Hepatocyte (in vitro differentiated cells): ENCODE measurements around the gene SLC29A3. TPM values are rescaled to one million over a fixed set of nuclear protein-coding genes. Genes with fewer than 3 reads are reported as not detected.

Experiments
- DNase-seq: peaks from one replicate; pipeline ENCODE4 v3.0.0-alpha.2; 2016; ENCODE audit warnings: low spot score
- H2AFZ ChIP-seq: fragments of 200-600 bp; sonication (generic); 2 replicates; pipeline ENCODE4 v1.6.0; 2016; ENCODE audit warnings: antibody characterized with exemption, mild to moderate bottlenecking
- H3K27ac ChIP-seq: fragments of 200-600 bp; sonication (generic); 2 replicates; pipeline ENCODE4 v1.5.1; 2016; ENCODE audit warnings: mild to moderate bottlenecking
- H3K27me3 ChIP-seq: fragments of 200-600 bp; sonication (generic); 2 replicates; pipeline ENCODE4 v1.6.1; 2016
- H3K36me3 ChIP-seq: fragments of 200-600 bp; sonication (generic); replicated peaks from 2 replicates; pipeline ENCODE4 v1.5.1; 2016; ENCODE audit warnings: low read depth; ENCODE audit not compliant: insufficient read depth
- H3K4me1 ChIP-seq: fragments of 200-600 bp; sonication (generic); 2 replicates; pipeline ENCODE4 v1.5.1; 2016; ENCODE audit warnings: mild to moderate bottlenecking, moderate library complexity; ENCODE audit not compliant: insufficient read depth
- H3K4me2 ChIP-seq: fragments of 200-600 bp; sonication (generic); 2 replicates; pipeline ENCODE4 v1.6.0; 2016
- H3K4me3 ChIP-seq: fragments of 200-600 bp; sonication (generic); 2 replicates; pipeline ENCODE4 v1.5.1; 2016; ENCODE audit warnings: mild to moderate bottlenecking
- H3K79me2 ChIP-seq: fragments of 200-600 bp; sonication (generic); 2 replicates; pipeline ENCODE4 v1.6.0; 2017; ENCODE audit warnings: mild to moderate bottlenecking
- H3K9me2 ChIP-seq: fragments of 200-600 bp; sonication (generic); replicated peaks from 2 replicates; pipeline ENCODE4 v1.6.0; 2017; ENCODE audit warnings: mild to moderate bottlenecking; ENCODE audit not compliant: insufficient read depth
- H3K9me3 ChIP-seq: fragments of 200-600 bp; sonication (generic); 2 replicates; pipeline ENCODE4 v1.5.1; 2016; ENCODE audit warnings: low read depth, mild to moderate bottlenecking
- H4K20me1 ChIP-seq: fragments of 200-600 bp; sonication (generic); 2 replicates; pipeline ENCODE4 v1.6.0; 2016; ENCODE audit warnings: mild to moderate bottlenecking; ENCODE audit not compliant: insufficient read depth, poor library complexity, severe bottlenecking
- CTCF ChIP-seq: fragments of 200-600 bp; sonication (generic); IDR thresholded peaks from 2 replicates; pipeline ENCODE4 v1.5.1; 2016; ENCODE audit warnings: antibody characterized with exemption, mild to moderate bottlenecking; ENCODE audit not compliant: poor library complexity
- EZH2 ChIP-seq: fragments of 200-600 bp; sonication (generic); IDR thresholded peaks from 2 replicates; pipeline ENCODE4 v1.6.1; 2016; ENCODE audit warnings: antibody characterized with exemption, mild to moderate bottlenecking, borderline replicate concordance
- EZH2phosphoT487 ChIP-seq: fragments of 200-600 bp; sonication (generic); IDR thresholded peaks from one replicate; pipeline ENCODE4 v1.6.1; 2018; ENCODE audit warnings: antibody characterized with exemption, mild to moderate bottlenecking, low read depth, moderate library complexity; ENCODE audit not compliant: unreplicated experiment, severe bottlenecking
- WGBS: methylation state at CpG from one replicate; pipeline ENCODE4 v1.1.6; 2016; ENCODE audit warnings: low lambda C conversion rate; ENCODE audit errors: missing lambda C conversion rate; 5-methylcytosine and 5-hydroxymethylcytosine counted together
- polyA plus RNA-seq: library from polyadenylated mRNA; unstranded; fragments of >200 nt; fragmentation: Nextera tagmentation; extraction: Ambion mirVana; gene quantifications from 2 replicates; pipeline ENCODE4 v1.2.1, GENCODE V29; 2016
- total RNA-seq: library from RNA; depleted of rRNA; stranded (reverse); fragments of >200 nt; gene quantifications from 2 replicates; pipeline ENCODE4 v1.2.3, GENCODE V29; 2014

The SLC29A3 gene
- total and polyA plus RNA-seq, 2 experiments from 2014 or later: 8.4 to 12.0 TPM

- H2AFZ ChIP-seq: no peak overlapping the region
- H3K4me2 ChIP-seq: no peak overlapping the region
- no peak overlapping the region for H3K27ac ChIP-seq
- H3K4me3 ChIP-seq: no peak overlapping the region
- no peaks in the 10 kb centered on the region for H3K27me3 ChIP-seq
- no peaks in the 10 kb centered on the region for H4K20me1 ChIP-seq
- H3K79me2 ChIP-seq: no peaks in the 10 kb centered on the region
- H3K9me3 ChIP-seq: no peaks in the 10 kb centered on the region
- no peak for DNase-seq
- 76% methylated on average over 18 of the region's 19 CpGs for WGBS
- TF ChIP-seq EZH2phosphoT487 (no peak), CTCF (no peak), EZH2 (no peak)
- H3K36me3 ChIP-seq: no peaks in the 10 kb centered on the region
- no peaks in the 10 kb centered on the region for H3K9me2 ChIP-seq
- H3K4me1 ChIP-seq: peaks cover 7% of the 10 kb centered on the region
Measured at GRCh38 chr10:71278691-71279588, 40.1 kb upstream of the SLC29A3 start.

- Histone ChIP-seq H3K27ac (no peak overlapping the region), H3K4me3 (no peak overlapping the region), H3K36me3 (no peaks in the 10 kb centered on the region), H3K27me3 (no peaks in the 10 kb centered on the region), H3K9me2 (no peaks in the 10 kb centered on the region), H3K79me2 (no peaks in the 10 kb centered on the region), H4K20me1 (no peaks in the 10 kb centered on the region), H2AFZ (no peak overlapping the region), H3K9me3 (no peaks in the 10 kb centered on the region), H3K4me2 (no peak overlapping the region), H3K4me1 (peaks cover 7% of the 10 kb centered on the region)
- no peak for DNase-seq
- 90% methylated on average over 20 of the region's 22 CpGs for WGBS
- TF ChIP-seq EZH2: no peak
- TF ChIP-seq EZH2phosphoT487: no peak
- TF ChIP-seq CTCF: no peak
Measured at GRCh38 chr10:71279590-71280170, 39.4 kb upstream of the SLC29A3 start.

- Histone ChIP-seq H3K27ac (no peak overlapping the region), H3K9me2 (no peaks in the 10 kb centered on the region), H3K27me3 (no peaks in the 10 kb centered on the region), H3K36me3 (no peaks in the 10 kb centered on the region), H3K4me2 (no peak overlapping the region), H2AFZ (no peak overlapping the region), H3K9me3 (no peaks in the 10 kb centered on the region), H3K79me2 (no peaks in the 10 kb centered on the region), H4K20me1 (no peaks in the 10 kb centered on the region), H3K4me3 (no peak overlapping the region), H3K4me1 (peaks cover 7% of the 10 kb centered on the region)
- TF ChIP-seq EZH2 (no peak), EZH2phosphoT487 (no peak), CTCF (no peak)
- 70% methylated on average over 5 of the region's 5 CpGs for WGBS
- DNase-seq: no peak
Measured at GRCh38 chr10:71280216-71280615, 38.8 kb upstream of the SLC29A3 start.
